NCI-H146 treated with DMSO at 0.1 percent for 48 hours (cell line): ENCODE data around the gene PLEKHA7.

Experiments
- DNase-seq: peaks from one replicate; lab custom pipeline; 2025; ENCODE audit not compliant: unreplicated experiment; lab: John Stamatoyannopoulos, UW

PLEKHA7 gene

DNA sequence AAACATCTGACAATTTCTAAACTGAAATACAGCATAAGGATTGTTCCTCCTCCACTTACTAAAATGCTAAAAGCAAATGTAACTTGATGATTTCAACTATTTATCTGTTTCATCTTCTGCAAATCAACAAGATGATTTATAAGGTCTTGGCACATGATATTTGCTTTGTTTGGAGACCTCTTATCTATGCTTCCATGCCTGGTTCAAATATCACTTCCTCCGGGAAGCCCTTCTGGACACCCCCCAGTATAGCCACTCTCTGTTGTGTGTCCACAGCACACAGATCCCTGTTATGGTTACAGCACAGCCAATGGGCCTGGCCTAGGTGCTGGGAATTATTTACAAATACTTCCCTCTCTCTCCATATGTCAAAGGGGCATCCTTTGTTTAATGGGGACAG is 160.9 kb downstream of the PLEKHA7 start:
- no peak for DNase-seq

- DNase-seq, result no peak
These were observed 167.9 kb downstream of the PLEKHA7 start for GRCh38 chr11:16846305-16846704.

GRCh38 chr11:16844268-16844771 is 169.9 kb downstream of the PLEKHA7 start:
- DNase-seq, result no peak

DNA sequence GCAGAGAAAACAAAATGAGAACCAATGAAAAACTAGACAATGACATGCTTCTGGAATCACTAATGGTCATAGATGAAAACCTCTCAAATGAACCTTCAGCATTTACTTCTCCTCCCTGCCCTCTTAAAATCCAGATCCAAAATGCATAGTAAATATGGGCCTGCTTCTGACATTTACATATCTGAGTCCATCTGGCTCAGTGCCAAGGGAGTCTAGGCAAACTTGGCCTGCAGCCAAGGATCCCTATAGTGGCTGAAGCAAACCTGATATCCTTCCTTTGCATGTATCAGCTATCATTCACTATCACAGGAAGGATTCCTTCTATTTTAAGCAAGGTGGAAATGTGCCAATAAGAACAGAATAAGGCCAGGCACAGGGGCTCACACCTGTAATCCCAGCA is 170.9 kb downstream of the PLEKHA7 start:
- peak; percentile 77 for DNase-seq

GRCh38 chr11:16841984-16842383 is 172.2 kb downstream of the PLEKHA7 start:
- no peak for DNase-seq

DNA sequence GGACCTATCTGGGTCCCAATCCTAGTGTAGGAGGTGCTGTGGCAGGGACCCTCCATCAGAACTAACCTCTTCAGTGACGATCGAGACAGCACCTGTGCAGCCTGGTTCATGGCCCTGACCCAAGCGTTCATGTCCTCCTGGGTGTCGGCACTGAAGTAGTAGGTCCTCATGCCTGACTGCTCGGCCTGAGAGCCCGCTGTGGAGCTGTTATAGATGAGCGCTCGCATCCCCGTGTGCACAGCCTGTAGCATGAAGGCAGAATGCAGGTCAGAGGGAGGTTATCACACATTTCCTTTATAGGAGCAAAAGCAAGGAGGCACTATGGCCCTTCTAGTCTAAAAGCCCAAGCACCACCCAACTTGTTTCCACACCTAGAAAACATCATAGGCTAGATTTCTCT is 172.7 kb downstream of the PLEKHA7 start:
- DNase-seq, result no peak

DNA sequence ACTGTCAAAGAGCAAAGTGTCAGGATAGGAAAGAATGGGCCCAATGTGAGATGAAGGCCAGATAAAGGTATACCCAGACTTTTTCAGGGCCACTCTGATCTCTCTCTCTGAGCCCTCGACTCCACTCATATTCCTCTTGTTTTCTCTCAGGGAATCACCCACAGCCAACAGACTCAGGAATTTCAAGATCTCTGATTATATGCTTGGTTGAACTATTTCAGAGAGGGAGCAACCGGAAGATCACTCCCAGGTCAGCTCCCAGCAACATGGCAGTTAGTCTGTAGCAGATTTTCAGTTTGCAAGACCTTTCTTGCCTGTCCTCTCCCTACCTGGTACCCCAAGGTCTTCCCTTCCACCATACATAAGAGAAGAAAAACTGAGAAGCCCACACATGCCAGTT is 173.3 kb downstream of the PLEKHA7 start:
- DNase-seq, result no peak

DNA sequence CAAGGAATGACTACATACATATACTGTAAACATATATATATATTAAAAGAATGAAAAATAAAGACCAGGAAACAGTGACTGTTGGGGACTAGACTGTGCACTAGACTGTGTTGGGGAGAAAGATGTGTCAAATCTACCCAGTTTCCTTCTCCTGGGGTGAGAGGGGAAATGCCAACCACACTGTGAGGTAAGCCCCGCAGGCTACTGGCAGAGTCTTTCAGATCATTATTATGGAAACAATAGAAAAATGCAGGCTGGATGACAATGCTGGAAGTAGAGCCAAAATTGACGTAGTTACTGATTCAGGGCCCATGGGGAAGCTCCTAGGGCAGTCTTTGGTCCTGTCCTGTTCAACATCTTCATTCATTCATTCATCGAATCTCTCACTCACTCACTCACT is 174.4 kb downstream of the PLEKHA7 start:
- no peak for DNase-seq

DNA sequence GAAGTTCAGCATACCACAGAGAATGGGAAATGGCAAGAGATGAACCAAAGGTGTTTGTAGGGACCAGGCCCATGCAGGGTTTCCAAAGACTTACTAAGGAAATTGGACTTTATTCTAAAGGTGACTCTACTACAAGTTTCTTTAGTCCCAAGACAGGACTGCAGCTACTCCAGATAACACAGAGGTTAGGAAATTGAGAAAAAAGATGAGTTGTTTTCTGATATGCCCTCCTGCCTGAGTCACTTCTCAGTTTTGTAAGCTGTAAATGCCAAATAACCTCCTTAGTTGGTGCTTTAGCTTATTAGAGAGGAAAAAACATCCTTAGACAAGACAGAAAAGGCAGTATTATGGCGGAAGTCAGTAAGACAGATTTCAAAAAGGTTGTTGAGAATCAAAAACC is 179.8 kb downstream of the PLEKHA7 start:
- DNase-seq, result no peak

DNA sequence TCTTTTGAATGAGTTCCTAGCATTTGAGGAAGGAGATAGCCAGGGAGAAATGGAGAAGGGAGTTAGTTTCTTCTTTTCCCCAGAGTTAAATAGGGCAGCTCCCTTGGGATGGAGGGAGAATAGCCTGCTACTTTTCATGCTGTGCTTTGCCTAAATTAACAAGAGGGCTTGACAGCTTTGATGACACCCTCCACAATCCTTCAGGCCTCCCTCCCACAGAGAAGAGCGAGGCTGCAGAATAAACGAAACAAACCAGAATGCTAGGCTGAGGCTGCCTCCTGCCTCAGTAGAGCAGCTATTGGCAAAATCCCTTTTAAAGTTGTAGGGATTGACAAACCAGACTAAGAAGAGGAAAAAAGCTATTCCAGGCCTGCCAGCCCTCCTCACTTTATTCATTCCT is 181.2 kb downstream of the PLEKHA7 start:
- DNase-seq, result no peak

DNA sequence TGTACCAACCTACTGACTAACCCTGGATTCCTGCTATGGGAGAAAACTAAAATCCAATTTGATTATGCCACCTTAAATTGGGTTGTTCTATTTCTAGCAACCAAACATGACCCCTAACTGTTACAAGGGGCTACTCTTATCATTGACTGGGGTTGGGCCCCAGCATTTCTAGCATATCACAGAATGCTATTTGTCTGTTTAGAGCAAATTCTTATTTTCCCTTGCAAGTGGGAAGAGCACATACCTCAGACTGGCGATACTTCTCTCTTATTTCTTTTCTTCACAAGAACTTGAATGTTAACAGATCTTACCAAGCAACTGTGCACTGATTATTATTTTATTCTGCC is 182.0 kb downstream of the PLEKHA7 start:
- DNase-seq, result no peak

DNA sequence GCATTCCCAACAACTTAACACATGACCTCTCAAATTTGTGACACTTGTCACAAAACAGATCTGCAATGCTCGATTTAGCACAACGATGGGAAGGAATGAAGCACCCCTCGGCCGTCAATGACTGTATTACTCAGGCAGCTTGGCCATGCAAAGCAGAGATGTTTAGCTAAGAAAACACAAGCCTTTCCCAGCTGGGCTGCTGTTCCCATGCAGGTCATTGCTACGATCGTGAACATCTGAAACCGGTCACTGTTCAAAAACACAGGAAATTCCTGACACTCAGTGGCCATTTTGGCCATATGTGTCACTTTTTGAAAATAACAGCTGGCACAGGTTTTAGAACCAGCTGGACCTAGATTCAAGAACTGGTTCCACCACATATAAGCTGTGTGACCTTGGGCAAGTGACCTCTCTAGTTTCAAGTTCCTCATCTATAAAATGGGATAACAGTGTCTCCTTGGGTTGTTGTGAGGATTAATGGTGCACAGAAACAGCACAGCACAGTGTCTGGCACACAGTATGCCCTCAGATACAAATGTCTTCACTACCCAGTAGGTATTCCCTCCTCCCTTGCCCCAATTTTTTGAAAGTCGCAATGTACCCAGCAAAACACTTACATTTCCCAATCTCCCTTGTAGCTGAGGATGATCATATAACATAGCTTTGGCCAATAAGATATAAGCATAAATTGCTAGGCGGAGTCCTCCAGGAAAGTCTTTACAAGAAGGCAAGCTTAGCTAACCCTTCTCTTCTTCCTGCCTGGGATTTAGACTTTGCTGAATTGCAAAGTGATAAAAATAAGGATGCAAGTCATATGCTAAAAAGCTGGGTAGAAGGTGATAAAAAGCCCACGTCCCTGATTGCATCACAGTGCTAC is 182.7 kb downstream of the PLEKHA7 start:
- no peak for DNase-seq

DNA sequence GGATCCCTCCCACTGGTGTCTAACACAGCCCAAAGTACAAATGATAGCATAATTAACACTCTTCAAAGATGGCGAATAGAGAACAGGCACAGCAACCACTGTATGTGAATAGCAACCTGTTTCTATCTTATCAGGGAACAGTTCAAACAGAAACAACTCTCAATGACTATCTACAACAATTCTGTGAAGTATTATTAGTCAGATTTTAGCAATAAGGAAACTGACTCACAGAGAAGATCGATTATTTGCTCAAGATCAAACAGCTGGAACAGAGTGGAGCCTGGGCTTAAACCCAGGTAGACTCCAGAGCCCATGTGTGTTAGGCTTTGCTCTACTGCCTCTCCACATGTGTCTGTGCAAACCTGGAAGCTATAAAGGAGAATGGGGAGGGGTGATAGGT is 187.1 kb downstream of the PLEKHA7 start:
- DNase-seq, result no peak

DNA sequence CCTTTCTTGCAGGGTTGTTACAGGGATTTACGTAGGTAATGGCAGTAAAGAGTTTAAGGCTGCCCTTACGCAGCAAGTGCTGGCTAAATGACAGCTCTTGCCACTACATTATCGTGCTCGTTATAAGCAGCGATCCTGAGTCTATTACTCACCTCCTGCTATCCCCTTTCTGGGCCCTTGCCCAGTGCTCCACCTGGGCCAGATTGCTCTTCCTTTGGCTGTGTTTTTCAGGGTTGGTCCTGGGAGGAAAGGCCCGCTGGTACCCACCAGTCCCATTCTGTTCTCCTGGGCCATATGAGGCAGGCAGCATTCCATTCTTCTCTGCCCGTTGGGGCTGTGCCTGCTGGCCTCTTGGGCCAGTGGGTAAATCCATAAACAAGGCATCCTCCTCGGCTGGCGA is 188.2 kb downstream of the PLEKHA7 start:
- DNase-seq, result no peak

GRCh38 chr11:16825101-16825500 is 189.1 kb downstream of the PLEKHA7 start:
- no peak for DNase-seq

GRCh38 chr11:16820324-16821092 is 193.7 kb downstream of the PLEKHA7 start:
- peak; percentile 10 for DNase-seq

GRCh38 chr11:16818284-16818683 is 195.9 kb downstream of the PLEKHA7 start:
- DNase-seq, result no peak

- DNase-seq, result no peak
These were observed 196.9 kb downstream of the PLEKHA7 start for GRCh38 chr11:16817351-16817750.

GRCh38 chr11:16816358-16817270 is 197.6 kb downstream of the PLEKHA7 start:
- no peak for DNase-seq

DNA sequence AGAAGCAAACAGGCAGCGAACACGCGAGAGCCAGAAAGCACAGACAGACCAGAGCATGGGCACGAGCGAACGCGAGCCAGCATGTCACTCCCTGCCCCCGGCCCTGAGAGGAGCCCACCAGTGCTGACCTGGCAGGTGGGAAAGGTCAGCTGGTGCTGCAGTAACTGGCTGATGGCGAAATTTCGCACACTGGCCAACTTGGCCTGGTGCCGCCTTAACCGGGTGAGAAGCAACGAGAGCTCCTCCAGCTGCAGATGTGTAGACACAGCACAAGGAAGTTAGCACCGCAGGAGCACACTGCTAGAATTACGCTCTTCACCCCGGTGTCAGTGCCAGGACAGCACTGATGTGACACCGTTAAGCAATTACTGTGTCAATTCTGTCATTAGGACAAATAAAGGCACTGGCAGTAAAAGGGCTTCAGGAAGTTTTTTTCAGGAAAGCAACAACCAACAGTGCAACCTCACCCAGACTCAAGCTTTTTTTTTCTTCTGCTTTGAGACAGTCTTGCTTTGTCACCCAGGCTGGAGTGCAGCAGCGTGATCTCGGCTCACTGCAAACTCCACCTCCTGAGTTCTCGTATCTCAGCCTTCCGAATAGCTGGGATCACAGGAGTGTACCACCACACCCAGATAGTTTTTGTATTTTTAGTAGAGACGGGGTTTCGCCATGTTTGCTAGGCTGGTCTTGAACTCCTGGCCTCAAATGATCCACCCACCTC is 199.0 kb downstream of the PLEKHA7 start:
- DNase-seq, result peak; percentile 13
